ENCODE measurements around the gene ISM2. TPM values are rescaled to one million over a fixed set of nuclear protein-coding genes. Genes with fewer than 3 reads are reported as not detected.

The ISM2 gene
- total and polyA plus RNA-seq, 2 experiments from 2014 or later, result 0.11 to 2.6 TPM

GRCh38 chr14:77457522-77458248, 40.9 kb downstream of the ISM2 start, which contains the start of the genes AHSA1 and VIPAS39:
TSS of gene AHSA1 (plus strand) at chr14:77458093. CDS start at chr14:77458190, 97 bp downstream.
TSS of gene VIPAS39 (minus strand) at chr14:77457601. CDS start at chr14:77454102, 3,499 bp downstream.
- in situ Hi-C loops (cut with MboI), result no loop called here
- H3K79me2 ChIP-seq (ENCODE audit: insufficient read depth), result peaks cover 77% of the 10 kb centered on the region
- WGBS, 2 experiments (ENCODE audit: low coverage in 1 of 2, low lambda C conversion rate in 2 of 2, missing lambda C conversion rate in 2 of 2), result 1% methylated on average over 50 of the region's 50 CpGs

GRCh38 chr14:77457115-77457521, 41.5 kb downstream of the ISM2 start:
- peak overlapping the region; percentile 89 for H3K27ac ChIP-seq
- 1 to 2% methylated on average over 18 of the region's 18 CpGs for WGBS, 2 experiments (ENCODE audit: low coverage in 1 of 2, low lambda C conversion rate in 2 of 2, missing lambda C conversion rate in 2 of 2)
- peak overlapping the region; percentile 99 for H3K4me3 ChIP-seq
- H3K36me3 ChIP-seq (ENCODE audit: low read depth), result peaks cover 18% of the 10 kb centered on the region; the same call in 1 of the 2 replicates
- in situ Hi-C loops (cut with MboI), result no loop called here
- peaks cover 77% of the 10 kb centered on the region for H3K79me2 ChIP-seq (ENCODE audit: insufficient read depth)
- H3K9ac ChIP-seq, result peak overlapping the region; percentile 89
- peaks cover 13% of the 10 kb centered on the region for H3K4me1 ChIP-seq (ENCODE audit: insufficient read depth)
- peak overlapping the region; percentile 89 for H3K4me2 ChIP-seq (ENCODE audit: unreplicated experiment)
- H3F3A ChIP-seq (ENCODE audit: insufficient read depth), result no peaks in the 10 kb centered on the region
- TF ChIP-seq EZH2 (IDR thresholded peaks at IDR 0.05; ENCODE audit: insufficient read depth, poor library complexity, severe bottlenecking), result no peak
- no peak for TF ChIP-seq EZH2phosphoT487 (IDR thresholded peaks at IDR 0.05; ENCODE audit: insufficient read depth, low read depth)
- H3K27me3 ChIP-seq (replicated peaks; ENCODE audit: insufficient read depth), result no peaks in the 10 kb centered on the region
- peak; percentile 74 for DNase-seq
- no peaks in the 10 kb centered on the region for H3K9me2 ChIP-seq (ENCODE audit: insufficient read depth)
- H2AFZ ChIP-seq, result peak overlapping the region; percentile 96
- no peaks in the 10 kb centered on the region for H3K9me3 ChIP-seq (ENCODE audit: low read depth)
- peaks cover 5% of the 10 kb centered on the region for H4K20me1 ChIP-seq (ENCODE audit: insufficient read depth)

More at GRCh38 chr14:77457522-77458248, 40.9 kb downstream of the ISM2 start, which contains the start of the genes AHSA1 and VIPAS39:
- Histone ChIP-seq H3K27ac (peak within 1 kb of the TSS; percentile 89), H3K4me1 (ENCODE audit: insufficient read depth) (peaks cover 13% of the 10 kb centered on the region), H2AFZ (peak within 1 kb of the TSS; percentile 96), H3K9ac (peak within 1 kb of the TSS; percentile 89), H4K20me1 (ENCODE audit: insufficient read depth) (peaks cover 5% of the 10 kb centered on the region), H3K4me3 (peak within 1 kb of the TSS; percentile 99), H3K27me3 (replicated peaks; ENCODE audit: insufficient read depth) (no peaks in the 10 kb centered on the region), H3K36me3 (ENCODE audit: low read depth) (peaks cover 23% of the 10 kb centered on the region; the same call in 1 of the 2 replicates), H3K4me2 (ENCODE audit: unreplicated experiment) (peak within 1 kb of the TSS; percentile 99), H3F3A (ENCODE audit: insufficient read depth) (no peaks in the 10 kb centered on the region), H3K9me3 (ENCODE audit: low read depth) (no peaks in the 10 kb centered on the region), H3K9me2 (ENCODE audit: insufficient read depth) (no peaks in the 10 kb centered on the region)
- DNase-seq, result peak; percentile 100
- TF ChIP-seq EZH2phosphoT487 (IDR thresholded peaks at IDR 0.05; ENCODE audit: insufficient read depth, low read depth) (no peak), EZH2 (IDR thresholded peaks at IDR 0.05; ENCODE audit: insufficient read depth, poor library complexity, severe bottlenecking) (no peak)

GRCh38 chr14:77455966-77456640, 42.5 kb downstream of the ISM2 start:
- peak overlapping the region; percentile 89 for H3K4me2 ChIP-seq (ENCODE audit: unreplicated experiment)
- H3K9ac ChIP-seq, result peak overlapping the region; percentile 89
- H2AFZ ChIP-seq, result peak overlapping the region; percentile 96; the same call in 1 of the 2 replicates
- TF ChIP-seq EZH2phosphoT487 (IDR thresholded peaks at IDR 0.05; ENCODE audit: insufficient read depth, low read depth) (no peak), EZH2 (IDR thresholded peaks at IDR 0.05; ENCODE audit: insufficient read depth, poor library complexity, severe bottlenecking) (no peak)
- no peaks in the 10 kb centered on the region for H3K9me3 ChIP-seq (ENCODE audit: low read depth)
- peaks cover 69% of the 10 kb centered on the region for H3K79me2 ChIP-seq (ENCODE audit: insufficient read depth)
- peak overlapping the region; percentile 99 for H3K4me3 ChIP-seq
- H4K20me1 ChIP-seq (ENCODE audit: insufficient read depth), result peaks cover 8% of the 10 kb centered on the region
- H3K27ac ChIP-seq, result no peak overlapping the region
- no peaks in the 10 kb centered on the region for H3F3A ChIP-seq (ENCODE audit: insufficient read depth)
- 50 to 51% methylated on average over 2 of the region's 2 CpGs for WGBS, 2 experiments (ENCODE audit: low coverage in 1 of 2, low lambda C conversion rate in 2 of 2, missing lambda C conversion rate in 2 of 2)
- in situ Hi-C loops (cut with MboI), result no loop called here
- H3K4me1 ChIP-seq (ENCODE audit: insufficient read depth), result peaks cover 13% of the 10 kb centered on the region
- DNase-seq, result no peak
- H3K9me2 ChIP-seq (ENCODE audit: insufficient read depth), result no peaks in the 10 kb centered on the region
- peaks cover 21% of the 10 kb centered on the region for H3K36me3 ChIP-seq (ENCODE audit: low read depth)
- H3K27me3 ChIP-seq (replicated peaks; ENCODE audit: insufficient read depth), result no peaks in the 10 kb centered on the region

- H3K27me3 ChIP-seq (replicated peaks; ENCODE audit: insufficient read depth), result no peaks in the 10 kb centered on the region
- H3K27ac ChIP-seq, result no peak overlapping the region
- H2AFZ ChIP-seq, result no peak overlapping the region
- H3F3A ChIP-seq (ENCODE audit: insufficient read depth), result no peaks in the 10 kb centered on the region
- no peak overlapping the region for H3K9ac ChIP-seq
- H3K36me3 ChIP-seq (ENCODE audit: low read depth), result peaks cover 33% of the 10 kb centered on the region
- no peaks in the 10 kb centered on the region for H4K20me1 ChIP-seq (ENCODE audit: insufficient read depth)
- no peaks in the 10 kb centered on the region for H3K79me2 ChIP-seq (ENCODE audit: insufficient read depth)
- H3K9me2 ChIP-seq (ENCODE audit: insufficient read depth), result no peaks in the 10 kb centered on the region
- 96 to 98% methylated on average over 2 of the region's 2 CpGs for WGBS, 2 experiments (ENCODE audit: low coverage in 1 of 2, low lambda C conversion rate in 2 of 2, missing lambda C conversion rate in 2 of 2)
- no peaks in the 10 kb centered on the region for H3K4me1 ChIP-seq (ENCODE audit: insufficient read depth)
- DNase-seq, result no peak
- no peak for TF ChIP-seq EZH2 (IDR thresholded peaks at IDR 0.05; ENCODE audit: insufficient read depth, poor library complexity, severe bottlenecking)
- no peak for TF ChIP-seq EZH2phosphoT487 (IDR thresholded peaks at IDR 0.05; ENCODE audit: insufficient read depth, low read depth)
- H3K4me3 ChIP-seq, result no peak overlapping the region
- no peak overlapping the region for H3K4me2 ChIP-seq (ENCODE audit: unreplicated experiment)
- in situ Hi-C loops (cut with MboI), result no loop called here
- H3K9me3 ChIP-seq (ENCODE audit: low read depth), result no peaks in the 10 kb centered on the region
Observed at GRCh38 chr14:77442196-77442595, 56.4 kb downstream of the ISM2 start.
